Activated B cell treated with CpG ODN at 0.5 μM for 24 hours (primary cell): ENCODE results near the gene ROGDI. TPM values are rescaled to one million over a fixed set of nuclear protein-coding genes. Genes with fewer than 3 reads are reported as not detected.

Experiments
- ATAC-seq: fragments of 200-7000 bp; cut with Tn5 transposase; one replicate; pipeline ENCODE4 v1.10.0; 2021; ENCODE audit warnings: low read depth, mild to moderate bottlenecking, moderate library complexity
- CTCF ChIA-PET: fragments of 350-600 bp; sonication (Branson Sonifier 250); formaldehyde crosslinking; loops from one replicate; lab custom pipeline; 2021; ENCODE audit warnings: antibody characterized with exemption; lab: Charles Lee
- POLR2A ChIA-PET: fragments of 350-600 bp; sonication (Branson Sonifier 250); formaldehyde crosslinking; loops from one replicate; lab custom pipeline; 2021; ENCODE audit warnings: antibody characterized with exemption; lab: Charles Lee
- DNase-seq: peaks from one replicate; pipeline ENCODE4 v3.0.0; 2022
- H3K27ac Mint-ChIP-seq: one replicate; pipeline ENCODE4 v1.8.0; 2020; ENCODE audit warnings: mixed read lengths
- H3K27me3 Mint-ChIP-seq: one replicate; pipeline ENCODE4 v1.8.0; 2021; ENCODE audit warnings: mixed read lengths
- H3K36me3 Mint-ChIP-seq: one replicate; pipeline ENCODE4 v1.8.0; 2021; ENCODE audit warnings: low read depth, mixed read lengths
- H3K4me1 Mint-ChIP-seq: one replicate; pipeline ENCODE4 v1.8.0; 2021; ENCODE audit warnings: mixed read lengths
- H3K4me3 Mint-ChIP-seq: one replicate; pipeline ENCODE4 v1.8.0; 2020; ENCODE audit warnings: mild to moderate bottlenecking, mixed read lengths
- H3K9me3 Mint-ChIP-seq: one replicate; pipeline ENCODE4 v1.8.0; 2020; ENCODE audit warnings: mixed read lengths
- intact Hi-C: fragments of 100-400 bp; cut with micrococcal nuclease; formaldehyde crosslinking; loops from one replicate; pipeline ENCODE4 v1.15.1; 2024
- total RNA-seq: library from RNA; stranded (reverse); gene quantifications from 2 replicates; pipeline ENCODE4 v1.2.3, GENCODE V29; 2022
- TF ChIP-seq, protein P1 (sequence below): fragments of 200-600 bp; IDR thresholded peaks from one replicate; pipeline ENCODE4 v1.8.0; 2022; ENCODE audit warnings: antibody characterized with exemption, mild to moderate bottlenecking

Gene ROGDI
- total RNA-seq, 1 donor from 2014 or later = 6.8 TPM

DNA sequence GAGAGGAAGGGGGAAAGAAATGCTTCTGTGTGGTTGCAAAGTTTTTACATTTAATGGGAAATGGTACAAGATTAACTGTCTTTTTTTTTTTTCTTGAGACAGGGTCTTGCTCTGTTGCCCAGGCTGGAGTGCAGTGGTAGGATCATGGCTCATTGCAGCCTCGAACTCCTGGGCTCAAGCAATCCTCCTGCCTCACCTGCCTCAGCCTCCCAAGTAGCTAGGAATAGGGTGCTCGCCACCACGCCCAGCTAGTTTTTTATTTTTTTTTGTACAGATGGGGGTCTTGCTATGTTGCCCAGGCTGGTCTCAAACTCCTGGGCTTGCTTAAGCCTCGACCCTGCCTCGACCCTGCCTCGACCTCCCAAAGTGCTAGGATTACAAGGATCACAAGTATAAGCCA is 3.8 kb upstream of the ROGDI start:
- ATAC-seq (no peak), DNase-seq (no peak)
- ChIA-PET CTCF (no interaction called here), POLR2A (no interaction called here)
- Mint-ChIP-seq H3K36me3 (peaks cover 50% of the 10 kb centered on the region), H3K4me1 (peaks cover 14% of the 10 kb centered on the region), H3K9me3 (no peaks in the 10 kb centered on the region), H3K27ac (no peak overlapping the region), H3K4me3 (no peak overlapping the region), H3K27me3 (no peaks in the 10 kb centered on the region)
- intact Hi-C loops = no loop called here
- TF ChIP-seq, protein P1, sequence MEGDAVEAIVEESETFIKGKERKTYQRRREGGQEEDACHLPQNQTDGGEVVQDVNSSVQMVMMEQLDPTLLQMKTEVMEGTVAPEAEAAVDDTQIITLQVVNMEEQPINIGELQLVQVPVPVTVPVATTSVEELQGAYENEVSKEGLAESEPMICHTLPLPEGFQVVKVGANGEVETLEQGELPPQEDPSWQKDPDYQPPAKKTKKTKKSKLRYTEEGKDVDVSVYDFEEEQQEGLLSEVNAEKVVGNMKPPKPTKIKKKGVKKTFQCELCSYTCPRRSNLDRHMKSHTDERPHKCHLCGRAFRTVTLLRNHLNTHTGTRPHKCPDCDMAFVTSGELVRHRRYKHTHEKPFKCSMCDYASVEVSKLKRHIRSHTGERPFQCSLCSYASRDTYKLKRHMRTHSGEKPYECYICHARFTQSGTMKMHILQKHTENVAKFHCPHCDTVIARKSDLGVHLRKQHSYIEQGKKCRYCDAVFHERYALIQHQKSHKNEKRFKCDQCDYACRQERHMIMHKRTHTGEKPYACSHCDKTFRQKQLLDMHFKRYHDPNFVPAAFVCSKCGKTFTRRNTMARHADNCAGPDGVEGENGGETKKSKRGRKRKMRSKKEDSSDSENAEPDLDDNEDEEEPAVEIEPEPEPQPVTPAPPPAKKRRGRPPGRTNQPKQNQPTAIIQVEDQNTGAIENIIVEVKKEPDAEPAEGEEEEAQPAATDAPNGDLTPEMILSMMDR = no peak

- intact Hi-C loops = no loop called here
- Mint-ChIP-seq H3K4me3 (no peak overlapping the region), H3K27ac (no peak overlapping the region), H3K9me3 (no peaks in the 10 kb centered on the region), H3K27me3 (no peaks in the 10 kb centered on the region), H3K4me1 (peaks cover 22% of the 10 kb centered on the region), H3K36me3 (peaks cover 41% of the 10 kb centered on the region)
- TF ChIP-seq, protein P1 = no peak
- DNase-seq (no peak), ATAC-seq (no peak)
- ChIA-PET POLR2A (interaction anchor here (0.7 kb wide), 1 partner anchor 38 kb away, joined by 3 read pairs; no protein-coding TSS in a partner anchor), CTCF (no interaction called here)
These were observed 2.8 kb upstream of the ROGDI start for GRCh38 chr16:4805231-4805630.

GRCh38 chr16:4803898-4804762 is 1.7 kb upstream of the ROGDI start:
- Mint-ChIP-seq H3K4me3 (peak overlapping the region; percentile 13), H3K27ac (peak overlapping the region; percentile 25), H3K4me1 (peaks cover 25% of the 10 kb centered on the region), H3K27me3 (no peaks in the 10 kb centered on the region), H3K9me3 (no peaks in the 10 kb centered on the region), H3K36me3 (peaks cover 36% of the 10 kb centered on the region)
- ChIA-PET CTCF (no interaction called here), POLR2A (interaction anchor here (2.6 kb wide), 1 partner anchor 43 kb away, joined by 15 read pairs; the partner anchor contains the start of genes GLYR1 and UBN1)
- TF ChIP-seq, protein P1 = no peak
- ATAC-seq (no peak), DNase-seq (no peak)
- intact Hi-C loops = no loop called here

- no peak for ATAC-seq
- DNase-seq = no peak
- ChIA-PET POLR2A (interaction anchor here (0.6 to 2.6 kb wide), 6 partner anchors 35 to 187 kb away, joined by 3 to 21 read pairs (median 12); partner anchors contain the start of genes ANKS3, DNAAF8, GLYR1 and NUDT16L1), CTCF (interaction anchor here (1.0 kb wide), 2 partner anchors 68 to 179 kb away, joined by 3 read pairs; partner anchors contain the start of gene MGRN1)
- intact Hi-C loops = no loop called here
- Mint-ChIP-seq H3K27ac (peak overlapping the region; percentile 14), H3K4me1 (peaks cover 25% of the 10 kb centered on the region), H3K27me3 (no peaks in the 10 kb centered on the region), H3K9me3 (no peaks in the 10 kb centered on the region), H3K4me3 (peak overlapping the region; percentile 86), H3K36me3 (peaks cover 32% of the 10 kb centered on the region)
- TF ChIP-seq, protein P1 = no peak
These were observed 990 bp upstream of the ROGDI start for GRCh38 chr16:4803401-4803844.
